Activated CD4-positive, alpha-beta T cell treated with anti-CD3 and anti-CD28 coated beads, Interleukin-2, Interleukin-4, amounts not matched to agents 100 ng/mL and 50 ng/mL, durations not matched to agents 16 hours and 8 hours (primary cell): Measurements from ENCODE around the gene ITGB1.
A peak's percentile ranks its signal among the peaks of the same experiment; 100 is the strongest.
"Not testable (repeated sequence)": the region's sequence is repeated elsewhere in the genome, so short reads cannot be mapped to it uniquely, and the experiment has no call there.

ENCODE experiments used
- DNase-seq: peaks from one replicate; pipeline ENCODE4 v3.0.0-alpha.2; 2020; ENCODE audit warnings: low spot score

ITGB1 gene

GRCh38 chr10:32980558-32981468 is 22.8 kb upstream of the ITGB1 start:
- peak; percentile 91 for DNase-seq

GRCh38 chr10:32980242-32980557 is 22.2 kb upstream of the ITGB1 start:
- DNase-seq: no peak

- not testable (repeated sequence) for DNase-seq
Measured at GRCh38 chr10:32979719-32980118, 21.7 kb upstream of the ITGB1 start.

GRCh38 chr10:32979041-32979440 is 21.0 kb upstream of the ITGB1 start:
- DNase-seq: no peak

GRCh38 chr10:32977846-32978809 is 20.1 kb upstream of the ITGB1 start:
- not testable (repeated sequence) for DNase-seq

- no peak for DNase-seq
Measured at GRCh38 chr10:32976338-32976737, 18.3 kb upstream of the ITGB1 start.

- no peak for DNase-seq
Measured at GRCh38 chr10:32972929-32973328, 14.9 kb upstream of the ITGB1 start.

- no peak for DNase-seq
Measured at GRCh38 chr10:32972460-32972859, 14.4 kb upstream of the ITGB1 start.

GRCh38 chr10:32971536-32972091 is 13.6 kb upstream of the ITGB1 start:
- DNase-seq: no peak

GRCh38 chr10:32970910-32971309 is 12.9 kb upstream of the ITGB1 start:
- DNase-seq: no peak

GRCh38 chr10:32964270-32964669 is 6.2 kb upstream of the ITGB1 start:
- DNase-seq: no peak

- DNase-seq: no peak
Measured at GRCh38 chr10:32963096-32963495, 5.1 kb upstream of the ITGB1 start.

GRCh38 chr10:32962521-32962920 is 4.5 kb upstream of the ITGB1 start:
- DNase-seq: no peak

GRCh38 chr10:32961895-32962369 is 3.9 kb upstream of the ITGB1 start:
- DNase-seq: no peak

GRCh38 chr10:32961343-32961894 is 3.4 kb upstream of the ITGB1 start:
- DNase-seq: no peak

- DNase-seq: no peak
Measured at GRCh38 chr10:32960022-32960421, 2.0 kb upstream of the ITGB1 start.

GRCh38 chr10:32959006-32959920 is 1.2 kb upstream of the ITGB1 start:
- DNase-seq: peak; percentile 90

- no peak for DNase-seq
Measured at GRCh38 chr10:32957341-32958084, 517 bp downstream of the ITGB1 start.

GRCh38 chr10:32956365-32957197 is 1.4 kb downstream of the ITGB1 start:
- DNase-seq: no peak
